ENCODE data around the gene DYNLT4.

DNA sequence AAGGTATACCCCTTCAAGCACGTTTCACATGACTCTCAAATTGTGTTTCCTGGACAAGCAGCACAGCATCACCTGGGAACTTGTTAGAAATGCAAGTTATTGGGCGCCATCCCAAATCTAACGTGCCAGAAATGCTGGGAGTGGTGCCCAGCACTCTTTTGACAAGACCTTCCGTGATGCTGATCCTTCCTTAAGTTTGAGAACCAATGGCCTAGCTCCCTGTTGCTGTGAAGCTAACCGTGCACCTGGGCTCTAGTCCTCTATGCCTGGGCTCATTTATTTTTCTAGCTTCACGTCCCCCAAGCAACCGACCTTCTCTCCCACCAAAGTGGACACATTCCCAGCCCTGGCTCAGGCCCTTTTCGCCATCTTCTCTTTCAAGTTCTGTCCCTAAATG is 23.5 kb downstream of the DYNLT4 start:
- TF ChIP-seq, protein P1, sequence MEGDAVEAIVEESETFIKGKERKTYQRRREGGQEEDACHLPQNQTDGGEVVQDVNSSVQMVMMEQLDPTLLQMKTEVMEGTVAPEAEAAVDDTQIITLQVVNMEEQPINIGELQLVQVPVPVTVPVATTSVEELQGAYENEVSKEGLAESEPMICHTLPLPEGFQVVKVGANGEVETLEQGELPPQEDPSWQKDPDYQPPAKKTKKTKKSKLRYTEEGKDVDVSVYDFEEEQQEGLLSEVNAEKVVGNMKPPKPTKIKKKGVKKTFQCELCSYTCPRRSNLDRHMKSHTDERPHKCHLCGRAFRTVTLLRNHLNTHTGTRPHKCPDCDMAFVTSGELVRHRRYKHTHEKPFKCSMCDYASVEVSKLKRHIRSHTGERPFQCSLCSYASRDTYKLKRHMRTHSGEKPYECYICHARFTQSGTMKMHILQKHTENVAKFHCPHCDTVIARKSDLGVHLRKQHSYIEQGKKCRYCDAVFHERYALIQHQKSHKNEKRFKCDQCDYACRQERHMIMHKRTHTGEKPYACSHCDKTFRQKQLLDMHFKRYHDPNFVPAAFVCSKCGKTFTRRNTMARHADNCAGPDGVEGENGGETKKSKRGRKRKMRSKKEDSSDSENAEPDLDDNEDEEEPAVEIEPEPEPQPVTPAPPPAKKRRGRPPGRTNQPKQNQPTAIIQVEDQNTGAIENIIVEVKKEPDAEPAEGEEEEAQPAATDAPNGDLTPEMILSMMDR (IDR thresholded peaks at IDR 0.05; ENCODE audit: insufficient read depth, low read length, poor library complexity, severe bottlenecking) = no peak
- no peak for TF ChIP-seq EZH2phosphoT487 (conservative IDR thresholded peaks at IDR 0.05; ENCODE audit: low read length)
